Measurements from ENCODE around the gene IDH1.
A peak's percentile ranks its signal among the peaks of the same experiment; 100 is the strongest.
"Not testable (repeated sequence)": the region's sequence is repeated elsewhere in the genome, so short reads cannot be mapped to it uniquely, and the experiment has no call there.

The IDH1 gene

GRCh38 chr2:208256849-208257813 lies 2.3 kb upstream of the IDH1 start:
- DNase-seq (ENCODE audit: low read depth in 4 of 4, low spot score in 1 of 4): not testable (repeated sequence)

DNA sequence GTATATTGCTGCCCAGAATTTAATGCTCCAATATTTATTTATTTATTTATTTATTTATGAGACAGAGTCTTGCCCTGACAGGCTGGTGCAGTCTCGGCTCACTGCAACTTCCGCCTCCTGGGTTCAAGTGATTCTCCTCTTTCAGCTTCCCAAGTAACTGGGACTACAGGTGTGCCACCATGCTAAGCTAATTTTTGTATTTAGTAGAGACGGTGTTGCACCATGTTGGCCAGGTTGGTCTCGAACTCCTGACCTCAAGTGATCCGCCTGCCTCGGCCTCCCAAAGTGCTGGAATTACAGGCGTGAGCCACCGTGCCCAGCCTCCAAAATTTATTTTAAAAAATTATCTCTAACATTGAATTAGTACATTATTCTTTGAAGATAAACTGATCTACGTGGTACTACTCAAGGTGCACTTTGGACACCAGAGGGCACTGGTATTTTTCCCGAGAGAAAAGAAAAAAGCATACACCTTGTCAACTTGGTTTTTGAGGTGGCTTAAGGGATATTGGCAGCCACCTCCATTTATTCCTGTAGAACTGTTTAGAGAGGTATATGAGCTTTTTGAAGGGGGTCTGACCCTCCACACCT lies 1.4 kb upstream of the IDH1 start:
- DNase-seq (ENCODE audit: low read depth in 4 of 4, low spot score in 1 of 4): no peak

DNA sequence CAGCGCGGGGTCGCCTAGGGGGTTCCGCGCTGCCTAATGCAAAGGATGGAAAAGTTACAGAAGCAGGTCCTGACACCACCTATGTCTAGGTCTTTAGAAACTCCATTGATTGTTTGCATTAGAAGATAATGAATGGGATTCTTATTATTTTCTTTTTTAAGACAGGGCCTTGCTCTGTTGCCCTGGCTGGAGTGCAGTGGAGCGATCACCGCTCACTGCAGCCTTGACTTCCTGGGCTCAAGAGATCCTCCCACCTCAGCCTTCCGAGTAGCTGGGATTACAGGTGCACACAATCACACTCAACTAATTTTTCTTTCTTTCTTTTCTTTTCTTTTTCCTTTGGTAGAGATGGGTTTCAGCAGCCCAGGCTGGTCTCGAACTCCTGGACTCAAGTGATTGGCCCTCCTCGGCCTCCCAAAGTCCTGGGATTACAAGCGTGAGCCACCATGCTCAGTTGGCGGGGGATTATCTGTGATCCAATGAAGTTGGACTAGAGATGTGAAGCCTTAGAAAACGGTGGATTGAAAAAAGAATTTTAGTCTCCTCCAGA lies 761 bp upstream of the IDH1 start:
- DNase-seq (ENCODE audit: low read depth in 4 of 4, low spot score in 1 of 4): no peak

GRCh38 chr2:208254118-208254870 lies 577 bp downstream of the IDH1 start:
- DNase-seq (ENCODE audit: low read depth in 4 of 4, low spot score in 1 of 4): peak; percentile 46 to 70 (median 62)

GRCh38 chr2:208253600-208254117 lies 1.2 kb downstream of the IDH1 start:
- DNase-seq (ENCODE audit: low read depth in 4 of 4, low spot score in 1 of 4): no peak

DNA sequence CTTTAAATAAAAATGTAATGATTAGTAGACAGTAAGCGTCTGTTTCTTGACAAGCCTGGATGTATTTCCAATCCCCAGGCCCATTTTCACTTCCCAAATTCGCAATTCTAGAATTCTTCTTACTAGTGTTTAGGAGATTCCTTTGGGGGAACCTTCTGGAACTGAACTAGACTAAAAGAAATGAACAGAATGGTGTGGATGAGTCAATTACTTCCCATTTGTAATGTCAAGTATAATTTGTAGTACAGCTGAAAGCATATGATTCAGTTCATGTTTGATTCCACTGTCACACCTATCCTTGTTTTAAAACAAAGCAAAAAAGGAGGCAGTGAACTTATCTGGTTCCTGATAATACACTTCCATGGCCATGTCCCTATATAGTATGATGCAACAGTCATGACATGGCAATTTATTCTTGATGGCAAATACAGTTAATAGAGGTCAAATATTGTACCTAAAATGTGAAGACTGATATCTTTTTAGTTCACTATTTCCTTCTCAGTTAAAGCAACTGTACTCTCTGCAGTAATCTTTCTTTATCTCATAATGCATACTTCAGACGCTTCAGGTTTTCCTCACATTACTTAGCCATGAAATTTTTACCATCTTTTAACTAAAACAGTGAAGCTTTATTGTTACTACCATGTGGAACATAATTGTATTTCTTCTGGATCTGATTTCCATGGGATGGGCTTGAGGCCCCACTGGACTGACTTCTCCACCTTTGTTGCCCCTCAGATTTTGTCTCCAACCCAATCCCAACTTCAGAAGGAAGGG lies 2.0 kb downstream of the IDH1 start:
- DNase-seq (ENCODE audit: low read depth in 4 of 4, low spot score in 1 of 4): no peak

DNA sequence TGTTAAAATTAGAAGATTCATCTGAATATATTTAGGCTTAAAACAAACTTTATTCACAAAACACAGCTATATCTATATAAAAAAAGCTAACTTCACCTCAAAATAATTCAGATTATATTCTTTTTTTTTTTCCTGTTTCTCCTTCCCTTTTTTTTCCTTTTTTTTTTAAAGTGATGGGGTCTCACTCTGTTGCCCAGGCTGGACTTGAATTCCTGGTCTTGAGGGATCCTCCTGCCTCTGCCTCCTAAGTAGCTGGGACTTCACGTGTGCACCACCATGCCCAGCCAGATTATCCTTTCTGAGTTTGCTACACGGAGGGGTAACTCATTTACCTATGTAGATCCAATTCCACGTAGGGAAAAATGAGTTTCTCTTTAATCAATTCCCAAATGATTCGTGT lies 3.8 kb downstream of the IDH1 start:
- no peak for DNase-seq (ENCODE audit: low read depth in 4 of 4, low spot score in 1 of 4)

DNA sequence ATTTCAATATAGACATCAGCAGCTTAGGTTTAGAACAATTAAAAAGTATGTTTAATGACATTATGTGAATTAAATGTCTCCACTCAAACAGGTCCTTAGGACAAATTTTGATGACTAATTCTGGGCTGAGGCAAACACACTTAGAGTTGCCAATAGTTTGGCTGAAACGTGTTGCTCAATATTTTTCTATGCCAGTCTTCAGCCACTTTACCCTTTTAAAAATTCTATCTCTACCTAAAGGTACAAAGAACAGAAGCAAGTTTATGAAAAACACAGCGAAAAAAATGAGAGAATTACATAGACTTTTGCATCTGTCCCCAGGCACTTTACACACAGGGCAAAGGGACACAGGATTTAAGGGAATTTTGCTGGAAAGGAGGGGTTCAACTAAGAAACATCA lies 4.5 kb downstream of the IDH1 start:
- no peak for DNase-seq (ENCODE audit: low read depth in 4 of 4, low spot score in 1 of 4)

DNA sequence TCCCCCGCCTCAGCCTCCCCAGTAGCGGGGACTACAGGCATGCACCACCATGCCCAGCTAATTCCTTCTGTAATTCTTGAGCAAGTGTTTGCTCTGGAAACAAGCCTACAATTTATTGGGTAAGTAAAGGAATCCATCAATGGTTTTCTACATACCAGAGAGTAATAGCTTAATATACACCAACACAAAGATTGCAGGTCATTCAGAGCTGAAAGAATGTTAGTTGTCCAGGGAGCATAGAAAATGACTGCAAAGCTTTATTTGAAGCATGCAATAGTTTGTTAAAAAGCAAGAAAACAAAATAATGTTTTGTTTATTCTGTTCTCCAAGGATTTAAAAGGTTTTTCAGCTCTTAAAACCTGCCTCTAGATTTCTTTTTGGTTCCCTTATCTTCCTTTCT lies 5.6 kb downstream of the IDH1 start:
- no peak for DNase-seq (ENCODE audit: low read depth in 4 of 4, low spot score in 1 of 4)

GRCh38 chr2:208248601-208249000 lies 6.3 kb downstream of the IDH1 start:
- DNase-seq (ENCODE audit: low read depth in 4 of 4, low spot score in 1 of 4): no peak

- DNase-seq (ENCODE audit: low read depth in 4 of 4, low spot score in 1 of 4): no peak
Measured at GRCh38 chr2:208245746-208246145, 9.1 kb downstream of the IDH1 start.

DNA sequence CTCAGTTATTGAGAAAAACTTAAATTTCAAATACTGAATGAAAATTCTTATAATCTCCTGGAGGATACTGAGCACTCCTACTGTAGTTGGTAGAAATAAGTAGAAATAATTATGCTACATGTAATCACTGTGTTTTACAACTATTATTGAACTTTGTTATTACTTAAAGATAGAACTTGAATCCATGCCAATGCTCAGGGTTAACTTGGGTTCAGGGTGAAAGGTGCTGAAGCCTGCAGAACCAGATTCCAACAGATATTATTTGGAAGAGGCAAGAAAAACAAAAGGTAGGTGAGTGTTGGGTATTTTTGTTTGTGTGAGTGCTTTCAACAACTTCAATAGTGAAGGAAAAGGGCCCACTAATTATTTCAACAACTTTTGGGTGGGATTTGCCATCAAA lies 10.4 kb downstream of the IDH1 start:
- DNase-seq (ENCODE audit: low read depth in 4 of 4, low spot score in 1 of 4): no peak

GRCh38 chr2:208240619-208241209 lies 14.2 kb downstream of the IDH1 start:
- no peak for DNase-seq (ENCODE audit: low read depth in 4 of 4, low spot score in 1 of 4)

DNA sequence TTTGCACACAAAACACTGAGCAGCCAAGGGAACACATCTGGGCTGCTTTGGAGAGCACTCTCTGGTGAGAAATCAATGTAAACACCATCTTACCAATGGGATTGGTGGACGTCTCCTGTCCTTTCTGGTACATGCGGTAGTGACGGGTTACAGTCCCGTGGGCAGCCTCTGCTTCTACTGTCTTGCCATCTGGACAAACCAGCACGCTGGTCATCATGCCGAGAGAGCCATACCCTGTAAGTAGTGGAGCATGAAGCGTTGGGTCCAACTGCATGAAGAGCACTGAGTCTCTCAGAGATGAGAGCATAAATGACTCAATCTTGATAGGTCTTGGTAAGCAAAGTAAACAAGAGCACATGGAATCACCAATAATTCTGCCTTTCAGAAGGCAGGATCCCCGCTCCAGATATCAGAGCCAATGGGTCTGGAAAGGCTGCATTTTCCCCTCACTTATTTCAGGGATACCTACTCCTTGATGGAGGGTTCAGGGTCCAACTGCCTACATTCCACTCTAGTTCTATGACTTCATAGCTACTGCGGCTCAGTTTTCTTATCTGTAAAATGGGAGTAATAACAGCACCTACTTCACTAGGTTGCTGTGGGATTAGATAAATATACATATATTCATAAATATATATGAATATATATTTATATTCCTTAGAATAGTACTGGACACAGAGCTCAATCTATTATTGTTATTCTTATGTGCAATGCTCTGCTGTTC lies 14.9 kb downstream of the IDH1 start:
- DNase-seq (ENCODE audit: low read depth in 4 of 4, low spot score in 1 of 4): no peak

DNA sequence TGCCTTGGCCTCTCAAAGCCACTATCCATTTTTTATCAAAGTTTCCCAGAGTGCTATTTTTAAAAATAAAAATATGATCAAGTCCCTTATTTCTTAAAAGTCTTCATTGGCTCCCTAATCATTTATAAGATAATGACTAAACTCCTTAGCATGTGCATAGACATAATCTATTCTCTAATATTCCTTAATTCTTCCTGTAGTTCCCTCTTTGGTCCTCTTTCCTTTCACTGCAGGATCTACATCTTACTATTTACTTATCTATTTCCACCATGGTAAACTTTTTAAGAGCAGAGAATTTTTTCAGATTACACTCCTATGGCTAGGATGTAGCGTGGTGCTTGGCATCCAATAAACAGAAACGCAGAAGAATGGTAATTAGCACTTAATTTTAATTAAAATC lies 19.0 kb downstream of the IDH1 start:
- DNase-seq (ENCODE audit: low read depth in 4 of 4, low spot score in 1 of 4): no peak

DNA sequence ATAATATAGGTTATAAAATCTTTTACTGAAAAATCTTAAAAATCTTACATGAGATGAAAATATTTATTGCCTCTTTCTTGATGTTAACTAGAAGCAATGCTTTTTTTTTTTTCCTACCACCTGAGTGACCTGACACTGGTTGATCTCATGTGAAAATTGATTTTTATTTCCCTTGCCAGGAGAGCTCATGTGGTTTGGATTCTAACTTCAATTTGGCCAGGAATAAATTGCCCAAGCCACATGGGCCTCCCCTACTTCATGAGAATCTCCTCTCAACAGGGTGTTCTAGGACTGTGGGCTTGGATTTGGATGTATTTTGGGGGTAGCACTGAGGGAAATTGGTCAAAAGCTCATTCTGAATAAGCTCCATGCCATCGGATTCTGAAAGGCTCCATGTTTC lies 20.1 kb downstream of the IDH1 start:
- DNase-seq (ENCODE audit: low read depth in 4 of 4, low spot score in 1 of 4): no peak

GRCh38 chr2:208228476-208228875 lies 26.4 kb downstream of the IDH1 start:
- DNase-seq (ENCODE audit: low read depth in 4 of 4, low spot score in 1 of 4): no peak

GRCh38 chr2:208227581-208228232 lies 27.2 kb downstream of the IDH1 start:
- DNase-seq (ENCODE audit: low read depth in 4 of 4, low spot score in 1 of 4): no peak

DNA sequence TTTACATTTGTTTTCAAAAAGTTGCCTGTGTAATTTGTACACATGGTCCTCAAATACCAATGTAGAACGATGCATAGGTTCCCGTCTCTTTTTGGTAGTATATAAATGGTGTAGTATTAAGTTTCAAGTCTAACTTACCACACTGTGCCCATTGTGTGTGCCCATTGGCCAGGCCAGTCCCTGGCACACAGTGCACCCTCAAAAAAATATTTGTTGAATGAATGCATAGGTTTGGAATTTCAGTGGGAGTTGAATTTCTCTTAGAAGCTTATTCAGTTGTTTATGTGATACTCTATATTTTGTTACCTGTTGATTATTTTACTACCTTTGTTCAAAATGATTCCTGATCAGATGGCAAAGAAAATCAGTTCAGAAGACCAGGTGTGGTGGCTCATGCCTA lies 30.1 kb downstream of the IDH1 start:
- DNase-seq (ENCODE audit: low read depth in 4 of 4, low spot score in 1 of 4): no peak
